ENCODE measurements around the gene SPG21.

Gene SPG21

DNA sequence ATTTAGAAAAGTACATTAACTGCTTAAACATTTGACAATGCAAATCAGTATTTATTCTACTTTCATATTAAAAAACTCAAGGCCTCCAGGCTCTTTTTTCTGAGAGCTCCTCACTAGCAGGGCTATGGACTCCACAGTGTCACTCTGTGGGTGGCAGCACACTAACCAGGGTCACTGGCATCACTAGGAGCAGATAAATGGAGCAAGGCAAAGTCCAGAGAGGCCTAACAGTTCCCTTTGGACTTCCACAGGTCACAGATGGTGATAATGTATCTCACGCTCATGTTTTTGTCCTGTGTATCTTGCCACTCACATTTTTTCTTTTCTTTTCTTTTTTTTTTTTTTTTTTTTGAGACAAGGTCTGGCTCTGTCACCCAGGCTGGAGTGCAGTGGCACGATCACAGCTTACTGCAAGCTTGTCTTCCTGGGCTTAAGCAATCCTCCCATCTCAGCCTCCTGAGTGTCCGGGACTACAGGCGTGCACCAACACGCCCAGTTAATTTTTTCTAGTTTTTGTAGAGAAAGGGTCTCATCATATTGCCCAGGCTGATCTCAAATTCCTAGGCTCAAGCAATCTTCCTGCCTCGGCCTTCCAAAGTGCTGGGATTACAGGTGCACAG is 7.8 kb downstream of the SPG21 start:
- Histone ChIP-seq H3K4me1 (peaks cover 38% of the 10 kb centered on the region), H3K36me3 (replicated peaks) (peaks cover 28% of the 10 kb centered on the region), H3K9me3 (no peaks in the 10 kb centered on the region), H3K4me3 (no peak overlapping the region), H3K27me3 (ENCODE audit: low read depth) (no peaks in the 10 kb centered on the region)
- in situ Hi-C loops (cut with MboI; ENCODE audit: low sequenced_read_pairs) = no loop called here
- no peak for DNase-seq (ENCODE audit: low spot score in 2 of 2)

DNA sequence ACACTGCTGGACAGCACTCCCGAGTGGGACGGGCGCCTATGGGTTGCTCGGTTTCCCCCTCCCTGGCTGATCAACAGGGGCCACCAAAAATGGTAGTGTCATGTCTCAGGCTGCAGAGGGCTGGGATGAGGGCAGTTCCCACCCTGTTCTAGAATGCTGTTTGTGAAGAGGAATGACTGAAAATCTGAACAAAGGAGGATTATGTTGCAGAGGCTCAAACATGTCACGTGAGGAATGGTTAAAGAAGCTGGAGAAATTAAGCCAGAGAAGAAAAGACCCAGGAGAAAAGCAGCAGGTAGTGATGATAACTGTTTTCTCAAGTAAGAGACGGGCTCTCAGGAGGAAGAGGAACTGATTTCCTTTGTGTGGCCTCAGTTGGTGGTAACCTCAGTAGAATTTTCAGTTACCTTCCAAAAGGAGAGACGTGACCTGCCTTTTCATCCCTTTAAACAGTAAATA is 10.4 kb downstream of the SPG21 start:
- Histone ChIP-seq H3K36me3 (replicated peaks) (peaks cover 50% of the 10 kb centered on the region), H3K9me3 (no peaks in the 10 kb centered on the region), H3K4me1 (peaks cover 17% of the 10 kb centered on the region), H3K4me3 (no peak overlapping the region), H3K27me3 (ENCODE audit: low read depth) (no peaks in the 10 kb centered on the region)
- in situ Hi-C loops (cut with MboI; ENCODE audit: low sequenced_read_pairs) = no loop called here
- DNase-seq (ENCODE audit: low spot score in 2 of 2) = peak; percentile 79 to 98

DNA sequence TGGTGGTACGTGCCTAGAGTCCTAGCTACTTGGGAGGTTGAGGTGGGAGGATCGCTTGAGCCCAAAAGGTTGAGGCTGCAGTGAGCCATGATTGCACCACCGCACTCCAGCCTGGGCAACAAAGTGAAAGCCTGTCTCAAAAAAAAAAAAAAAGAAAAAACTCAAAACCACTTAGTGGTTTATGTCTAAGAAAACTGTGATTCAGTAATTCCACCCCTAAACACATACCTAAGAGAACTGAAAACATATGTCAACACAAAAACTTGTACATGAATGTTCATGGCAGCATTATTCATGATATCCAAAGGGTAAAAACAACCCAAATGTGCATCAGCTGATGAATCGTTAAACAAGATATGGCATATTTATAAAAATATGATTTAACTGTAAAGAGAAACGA is 14.3 kb downstream of the SPG21 start:
- Histone ChIP-seq H3K4me3 (no peak overlapping the region), H3K27me3 (ENCODE audit: low read depth) (no peaks in the 10 kb centered on the region), H3K36me3 (replicated peaks) (peaks cover 69% of the 10 kb centered on the region), H3K9me3 (no peaks in the 10 kb centered on the region), H3K4me1 (peaks cover 13% of the 10 kb centered on the region)
- no peak for DNase-seq (ENCODE audit: low spot score in 2 of 2)
- in situ Hi-C loops (cut with MboI; ENCODE audit: low sequenced_read_pairs) = no loop called here

DNA sequence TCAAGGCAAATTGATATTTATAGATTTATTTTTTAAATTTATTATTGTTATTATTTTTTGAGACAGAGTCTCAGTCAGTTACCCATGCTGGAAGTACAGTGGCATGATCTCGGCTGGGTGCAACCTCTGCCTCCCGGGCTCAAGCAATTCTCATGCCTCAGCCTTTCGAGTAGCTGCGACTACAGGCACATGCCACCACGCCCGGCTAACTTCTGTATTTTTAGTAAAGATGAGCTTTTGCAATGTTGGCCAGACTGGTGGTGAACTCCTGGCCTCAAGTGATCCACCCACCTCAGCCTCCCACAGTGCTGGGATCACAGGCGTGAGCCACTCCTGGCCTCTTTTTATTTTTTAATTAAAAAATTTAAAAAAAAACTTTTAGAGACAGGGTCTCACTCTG is 19.0 kb downstream of the SPG21 start:
- Histone ChIP-seq H3K36me3 (replicated peaks) (peaks cover 68% of the 10 kb centered on the region), H3K27me3 (ENCODE audit: low read depth) (no peaks in the 10 kb centered on the region), H3K9me3 (no peaks in the 10 kb centered on the region), H3K4me3 (no peak overlapping the region), H3K4me1 (no peaks in the 10 kb centered on the region)
- in situ Hi-C loops (cut with MboI; ENCODE audit: low sequenced_read_pairs) = no loop called here
- DNase-seq (ENCODE audit: low spot score in 2 of 2) = no peak

DNA sequence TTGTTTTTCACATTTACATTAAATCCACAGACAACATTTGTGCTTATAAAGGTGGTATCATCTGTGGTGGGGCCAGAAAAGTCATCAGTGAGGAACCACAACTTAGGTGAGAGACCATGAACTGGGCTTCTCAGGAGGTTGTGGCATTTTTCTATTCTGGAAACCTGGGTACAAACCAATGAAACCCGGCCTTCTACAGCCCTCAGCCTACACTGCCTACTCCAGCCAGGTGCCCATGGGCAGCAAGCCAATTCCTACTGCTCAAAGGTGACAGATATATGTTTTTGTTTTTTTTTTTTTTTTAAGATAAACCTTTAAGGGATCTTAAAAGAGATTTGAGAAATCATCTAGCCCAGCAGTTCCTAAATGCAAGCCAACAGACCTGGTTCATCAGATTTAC is 20.3 kb downstream of the SPG21 start:
- Histone ChIP-seq H3K4me3 (no peak overlapping the region), H3K36me3 (replicated peaks) (peaks cover 73% of the 10 kb centered on the region), H3K4me1 (no peaks in the 10 kb centered on the region), H3K27me3 (ENCODE audit: low read depth) (no peaks in the 10 kb centered on the region), H3K9me3 (no peaks in the 10 kb centered on the region)
- in situ Hi-C loops (cut with MboI; ENCODE audit: low sequenced_read_pairs) = no loop called here
- no peak for DNase-seq (ENCODE audit: low spot score in 2 of 2)

DNA sequence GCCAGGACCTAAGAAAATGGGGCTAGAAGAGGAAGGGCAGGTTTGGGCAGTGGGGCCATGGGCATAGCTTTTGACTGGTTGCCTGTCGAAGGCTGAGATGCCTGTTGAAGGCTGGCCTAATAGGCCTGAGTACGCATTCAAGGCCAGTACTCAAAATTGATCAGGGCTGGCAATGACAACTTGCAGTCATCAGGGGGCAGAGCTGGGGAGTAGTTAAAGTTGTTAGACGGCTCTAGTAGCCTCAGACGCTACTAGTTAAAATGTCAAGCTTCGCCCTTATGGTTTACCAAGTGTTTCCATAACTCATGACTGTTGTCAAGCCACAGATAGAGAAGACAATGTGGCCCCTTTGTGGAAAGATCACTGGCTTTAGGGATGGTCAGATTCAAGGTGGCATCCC is 28.7 kb downstream of the SPG21 start:
- Histone ChIP-seq H3K9me3 (no peaks in the 10 kb centered on the region), H3K36me3 (replicated peaks) (peaks cover 83% of the 10 kb centered on the region), H3K4me3 (no peak overlapping the region)

DNA sequence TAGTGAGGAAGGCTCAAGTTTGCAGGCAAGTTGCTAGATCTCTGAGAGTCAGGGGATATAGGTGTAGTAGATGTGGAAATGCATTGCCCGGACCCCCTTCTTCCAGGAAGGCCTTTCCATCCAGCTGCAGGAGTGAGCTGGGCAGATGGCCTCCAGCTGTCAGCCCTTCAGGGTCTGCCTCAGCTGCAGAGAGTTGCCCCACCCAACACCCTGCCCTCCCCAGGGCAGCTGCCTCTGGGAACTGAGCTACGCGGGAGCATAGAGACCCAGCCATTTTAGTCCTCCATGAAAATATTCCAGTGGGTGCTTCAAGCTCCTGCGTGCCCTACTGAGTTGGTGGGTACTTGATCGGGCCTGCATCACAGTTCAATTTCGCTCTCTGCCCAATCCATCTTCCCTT is 29.6 kb downstream of the SPG21 start:
- H3K4me3 ChIP-seq = no peak overlapping the region
- H3K36me3 ChIP-seq (replicated peaks) = peaks cover 84% of the 10 kb centered on the region
- DNase-seq (ENCODE audit: low spot score in 2 of 2) = no peak
- H3K4me1 ChIP-seq = no peaks in the 10 kb centered on the region
- no peaks in the 10 kb centered on the region for H3K27me3 ChIP-seq (ENCODE audit: low read depth)
- H3K9me3 ChIP-seq = no peaks in the 10 kb centered on the region
- in situ Hi-C loops (cut with MboI; ENCODE audit: low sequenced_read_pairs) = no loop called here

More for the DNA sequence above, 28.7 kb downstream of the SPG21 start:
- no peak for DNase-seq (ENCODE audit: low spot score in 2 of 2)
- Histone ChIP-seq H3K27me3 (ENCODE audit: low read depth) (no peaks in the 10 kb centered on the region), H3K4me1 (no peaks in the 10 kb centered on the region)
- in situ Hi-C loops (cut with MboI; ENCODE audit: low sequenced_read_pairs) = no loop called here

DNA sequence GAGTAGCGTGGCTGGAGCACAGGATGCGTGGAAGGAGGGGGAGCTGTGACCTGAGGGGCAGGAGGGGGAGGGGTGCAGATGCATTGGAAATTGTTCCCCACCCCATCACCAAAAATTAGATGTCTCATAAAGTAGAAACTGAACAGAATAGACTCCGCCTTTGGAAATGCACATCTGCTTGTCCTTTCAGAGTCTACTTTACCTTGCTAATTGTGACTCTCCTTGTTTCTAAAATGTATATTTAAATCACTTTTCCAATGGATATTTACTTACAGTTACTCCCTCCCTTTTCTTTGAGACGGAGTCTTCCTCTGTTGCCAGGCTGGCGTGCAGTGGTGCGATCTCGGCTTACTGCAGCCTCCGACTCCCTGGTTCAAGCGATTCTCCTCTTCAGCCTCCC is 30.6 kb downstream of the SPG21 start:
- in situ Hi-C loops (cut with MboI; ENCODE audit: low sequenced_read_pairs) = no loop called here
- Histone ChIP-seq H3K36me3 (replicated peaks) (peaks cover 73% of the 10 kb centered on the region), H3K4me1 (no peaks in the 10 kb centered on the region), H3K9me3 (no peaks in the 10 kb centered on the region), H3K4me3 (no peak overlapping the region), H3K27me3 (ENCODE audit: low read depth) (no peaks in the 10 kb centered on the region)
- no peak for DNase-seq (ENCODE audit: low spot score in 2 of 2)

DNA sequence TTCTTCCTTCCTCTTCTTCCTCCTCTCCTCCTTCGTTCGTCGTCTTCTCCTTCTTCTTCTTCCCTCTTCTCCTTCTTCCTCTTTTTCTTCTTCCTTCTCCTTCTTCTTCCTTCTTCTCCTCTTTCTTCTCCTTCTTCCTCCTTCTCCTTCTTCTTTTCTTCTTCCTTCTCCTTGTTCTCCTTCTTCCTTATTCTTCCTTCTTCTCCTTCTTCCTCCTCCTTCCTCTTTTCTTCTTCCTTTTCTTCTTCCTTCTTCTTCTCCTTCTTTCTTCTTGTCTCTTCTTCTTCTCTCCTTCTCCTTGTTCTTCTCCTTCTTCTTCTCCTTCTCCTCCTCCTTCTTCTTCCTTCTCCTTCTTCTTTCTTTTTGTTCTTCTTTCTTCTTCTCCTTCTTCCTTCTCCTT is 35.3 kb downstream of the SPG21 start:
- no peaks in the 10 kb centered on the region for H3K4me1 ChIP-seq
- DNase-seq (ENCODE audit: low spot score in 2 of 2) = no peak
- H3K27me3 ChIP-seq (ENCODE audit: low read depth) = no peaks in the 10 kb centered on the region
- H3K9me3 ChIP-seq = no peaks in the 10 kb centered on the region
- H3K36me3 ChIP-seq (replicated peaks) = peaks cover 28% of the 10 kb centered on the region
- H3K4me3 ChIP-seq = no peak overlapping the region
- in situ Hi-C loops (cut with MboI; ENCODE audit: low sequenced_read_pairs) = no loop called here

DNA sequence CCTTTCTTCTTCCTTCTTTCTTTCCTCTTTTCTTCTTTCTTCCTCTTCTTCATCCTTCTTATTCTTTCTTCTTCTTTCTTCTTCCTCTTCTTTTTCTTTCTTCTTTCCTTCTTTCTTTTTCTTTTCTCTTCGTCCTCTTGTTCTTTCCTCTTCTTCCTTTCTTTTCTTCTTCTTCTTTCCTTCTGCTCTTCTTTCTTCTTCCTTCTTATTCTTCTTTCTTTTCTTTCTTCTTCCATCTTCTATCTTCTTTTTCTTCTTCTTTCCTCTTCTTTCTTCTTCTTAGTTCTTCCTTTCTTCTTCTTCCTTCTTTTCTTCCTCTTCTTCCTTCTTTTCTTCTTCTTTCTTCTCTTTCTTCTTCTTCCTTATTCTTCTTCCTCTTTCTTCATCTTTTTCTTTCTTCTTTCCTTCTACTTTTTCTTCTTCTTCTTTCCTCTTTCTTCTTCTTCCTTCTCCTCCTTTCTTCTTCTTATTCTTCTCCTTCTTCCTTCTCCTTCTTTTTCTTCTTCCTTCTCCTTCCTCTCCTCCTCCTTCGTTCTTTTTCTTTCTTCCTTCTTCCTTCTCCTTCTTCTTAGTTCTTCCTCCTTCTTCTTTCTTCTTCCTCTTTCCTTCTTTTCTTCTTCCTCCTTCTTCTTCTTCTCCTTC is 37.8 kb downstream of the SPG21 start:
- Histone ChIP-seq H3K4me3 (no peak overlapping the region), H3K36me3 (replicated peaks) (peaks cover 16% of the 10 kb centered on the region), H3K27me3 (ENCODE audit: low read depth) (no peaks in the 10 kb centered on the region), H3K9me3 (no peaks in the 10 kb centered on the region), H3K4me1 (no peaks in the 10 kb centered on the region; the same call in 1 of the 2 replicates)
- DNase-seq (ENCODE audit: low spot score in 2 of 2) = no peak
- in situ Hi-C loops (cut with MboI; ENCODE audit: low sequenced_read_pairs) = no loop called here

DNA sequence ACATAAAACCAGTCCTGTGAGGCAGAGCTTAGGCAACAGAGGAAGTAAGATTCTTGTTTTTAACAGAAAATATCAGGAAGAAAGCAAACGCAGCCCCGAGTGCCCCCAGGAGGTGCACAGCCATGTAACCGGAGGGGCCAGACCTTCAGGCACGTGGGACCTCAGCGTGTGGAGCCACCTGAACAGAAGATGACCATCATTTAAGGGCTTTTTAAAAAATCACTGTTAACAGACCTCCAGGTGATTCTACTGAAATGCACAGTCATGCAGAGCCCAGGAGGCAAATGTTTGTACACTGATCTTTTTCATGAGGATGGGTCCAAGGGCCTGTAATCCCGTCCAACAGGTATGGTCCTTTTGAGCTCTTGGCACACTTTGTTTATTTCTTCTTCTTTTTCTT is 38.8 kb downstream of the SPG21 start:
- Histone ChIP-seq H3K9me3 (no peaks in the 10 kb centered on the region), H3K4me1 (no peaks in the 10 kb centered on the region; the same call in 1 of the 2 replicates), H3K36me3 (replicated peaks) (peaks cover 9% of the 10 kb centered on the region), H3K27me3 (ENCODE audit: low read depth) (no peaks in the 10 kb centered on the region), H3K4me3 (no peak overlapping the region)
- no peak for DNase-seq (ENCODE audit: low spot score in 2 of 2)
- in situ Hi-C loops (cut with MboI; ENCODE audit: low sequenced_read_pairs) = no loop called here

DNA sequence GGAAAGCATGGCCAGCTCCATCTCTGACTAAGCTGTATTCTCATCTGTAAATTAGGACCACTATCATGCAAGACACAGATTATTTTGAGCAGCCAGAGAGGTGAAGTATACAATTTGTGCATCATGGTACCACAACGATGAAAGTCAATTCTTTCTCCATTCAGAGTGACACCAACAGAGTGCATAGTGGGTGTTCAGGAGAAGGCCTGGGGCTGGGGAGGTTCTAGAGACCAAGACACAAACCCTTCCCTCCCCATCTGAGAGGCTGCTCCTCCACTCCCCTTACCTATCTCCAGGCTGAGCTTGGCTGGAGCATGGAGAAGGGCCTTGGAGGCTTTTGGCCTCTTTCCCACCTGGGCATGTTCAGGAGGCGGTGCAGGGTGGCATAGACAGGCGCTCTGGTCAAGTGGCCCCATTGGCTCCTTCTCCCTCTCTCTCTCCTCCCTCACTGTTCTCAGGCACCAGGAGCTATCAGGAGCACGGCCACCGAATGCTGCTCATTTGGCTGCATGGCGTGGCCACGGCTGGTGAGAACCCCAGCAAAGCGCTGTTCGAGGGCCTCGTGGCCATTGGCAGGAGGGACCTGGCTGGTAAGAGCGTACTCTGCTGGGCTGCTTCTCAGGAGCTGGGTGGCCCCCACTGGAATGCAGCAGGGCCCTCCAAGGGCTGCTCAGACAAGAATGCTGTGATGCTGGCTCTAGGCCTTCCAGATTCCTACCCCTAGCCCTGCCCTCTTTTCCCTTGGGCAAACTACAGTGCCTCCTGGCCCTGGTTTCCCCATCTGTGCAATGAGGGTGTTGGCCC is 40.1 kb downstream of the SPG21 start:
- Histone ChIP-seq H3K4me3 (no peak overlapping the region), H3K27me3 (ENCODE audit: low read depth) (no peaks in the 10 kb centered on the region), H3K4me1 (no peaks in the 10 kb centered on the region; the same call in 1 of the 2 replicates), H3K36me3 (replicated peaks) (peaks cover 4% of the 10 kb centered on the region; the same call in 1 of the 2 replicates), H3K9me3 (no peaks in the 10 kb centered on the region)
- in situ Hi-C loops (cut with MboI; ENCODE audit: low sequenced_read_pairs) = no loop called here
- no peak for DNase-seq (ENCODE audit: low spot score in 2 of 2)

DNA sequence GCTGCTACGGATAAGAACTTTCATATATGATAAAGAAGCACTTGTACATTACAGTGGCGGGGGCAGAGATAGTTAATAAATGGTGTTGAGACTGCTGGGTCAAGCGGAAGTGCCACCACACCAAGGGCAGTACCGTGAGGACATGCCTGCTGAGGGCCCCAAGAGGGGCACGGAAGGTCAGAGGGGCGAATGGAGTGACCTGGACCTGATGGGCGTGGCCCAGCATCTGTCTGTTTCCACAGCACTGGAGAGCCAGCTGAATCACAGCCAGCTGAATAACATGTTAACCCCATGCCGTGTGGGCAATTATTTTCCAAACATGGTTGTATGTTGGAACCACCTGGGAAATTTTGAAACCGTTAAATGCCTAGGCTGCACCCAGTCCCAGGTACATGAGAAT is 40.8 kb downstream of the SPG21 start:
- no peak overlapping the region for H3K4me3 ChIP-seq
- H3K36me3 ChIP-seq (replicated peaks) = peaks cover 4% of the 10 kb centered on the region; the same call in 1 of the 2 replicates
- in situ Hi-C loops (cut with MboI; ENCODE audit: low sequenced_read_pairs) = no loop called here
- no peak for DNase-seq (ENCODE audit: low spot score in 2 of 2)
- H3K4me1 ChIP-seq = no peaks in the 10 kb centered on the region; the same call in 1 of the 2 replicates
- H3K9me3 ChIP-seq = no peaks in the 10 kb centered on the region
- H3K27me3 ChIP-seq (ENCODE audit: low read depth) = no peaks in the 10 kb centered on the region

DNA sequence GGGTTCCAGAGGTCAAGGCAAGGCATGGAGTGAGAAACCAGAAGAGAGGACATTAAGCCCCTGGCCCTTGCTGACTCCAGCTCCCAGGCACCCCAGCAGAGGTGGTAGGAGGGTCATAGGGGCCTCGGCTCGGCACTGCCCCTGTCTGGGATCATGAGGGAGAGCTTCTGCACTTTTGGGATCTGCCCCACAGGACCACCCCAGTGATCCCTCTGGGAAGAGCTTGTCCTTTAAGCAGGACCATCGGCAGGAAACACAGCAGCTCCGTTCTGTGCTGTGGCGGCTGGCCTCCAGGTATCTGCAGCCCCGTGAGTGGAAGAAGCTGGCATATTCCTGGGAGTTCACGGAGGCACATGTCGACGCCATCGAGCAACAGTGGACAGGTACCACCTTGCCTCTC is 42.5 kb downstream of the SPG21 start:
- H3K36me3 ChIP-seq (replicated peaks) = peaks cover 4% of the 10 kb centered on the region; the same call in 1 of the 2 replicates
- H3K4me1 ChIP-seq = no peaks in the 10 kb centered on the region; the same call in 1 of the 2 replicates
- no peak for DNase-seq (ENCODE audit: low spot score in 2 of 2)
- no peaks in the 10 kb centered on the region for H3K9me3 ChIP-seq
- in situ Hi-C loops (cut with MboI; ENCODE audit: low sequenced_read_pairs) = no loop called here
- H3K4me3 ChIP-seq = no peak overlapping the region
- H3K27me3 ChIP-seq (ENCODE audit: low read depth) = no peaks in the 10 kb centered on the region
